NCI-H2081 treated with DMSO at 0.1 percent for 48 hours (cell line): ENCODE data around the gene CPEB3.
"Not testable (repeated sequence)": the region's sequence is repeated elsewhere in the genome, so short reads cannot be mapped to it uniquely, and the experiment has no call there.

ENCODE experiments used
- DNase-seq: peaks from one replicate; lab custom pipeline; 2025; lab: John Stamatoyannopoulos, UW

Gene CPEB3

GRCh38 chr10:92142949-92143348 lies 147.9 kb downstream of the CPEB3 start:
- DNase-seq: no peak

GRCh38 chr10:92142512-92142911 lies 148.4 kb downstream of the CPEB3 start:
- DNase-seq: no peak

- DNase-seq: not testable (repeated sequence)
These were observed 149.7 kb downstream of the CPEB3 start for GRCh38 chr10:92141147-92141546.

- not testable (repeated sequence) for DNase-seq
These were observed 156.8 kb downstream of the CPEB3 start for GRCh38 chr10:92134049-92134448.

- no peak for DNase-seq
These were observed 159.5 kb downstream of the CPEB3 start for GRCh38 chr10:92131275-92131820.

- no peak for DNase-seq
These were observed 160.1 kb downstream of the CPEB3 start for GRCh38 chr10:92130622-92131274.

GRCh38 chr10:92126100-92126650 lies 164.7 kb downstream of the CPEB3 start:
- no peak for DNase-seq

- DNase-seq: no peak
These were observed 165.7 kb downstream of the CPEB3 start for GRCh38 chr10:92125144-92125543.

GRCh38 chr10:92124616-92125143 lies 166.2 kb downstream of the CPEB3 start:
- no peak for DNase-seq

- no peak for DNase-seq
These were observed 166.9 kb downstream of the CPEB3 start for GRCh38 chr10:92124020-92124419.

- no peak for DNase-seq
These were observed 167.9 kb downstream of the CPEB3 start for GRCh38 chr10:92122941-92123450.

- no peak for DNase-seq
These were observed 169.0 kb downstream of the CPEB3 start for GRCh38 chr10:92121686-92122492.

GRCh38 chr10:92119340-92119739 lies 171.5 kb downstream of the CPEB3 start:
- no peak for DNase-seq

GRCh38 chr10:92114917-92115316 lies 176.0 kb downstream of the CPEB3 start:
- DNase-seq: not testable (repeated sequence)

- DNase-seq: no peak
These were observed 176.8 kb downstream of the CPEB3 start for GRCh38 chr10:92113911-92114600.

GRCh38 chr10:92112462-92112861 lies 178.4 kb downstream of the CPEB3 start:
- DNase-seq: no peak

- no peak for DNase-seq
These were observed 179.4 kb downstream of the CPEB3 start for GRCh38 chr10:92111336-92111939.

- DNase-seq: no peak
These were observed 180.7 kb downstream of the CPEB3 start for GRCh38 chr10:92110039-92110794.

GRCh38 chr10:92108747-92109146 lies 182.1 kb downstream of the CPEB3 start:
- DNase-seq: no peak

- no peak for DNase-seq
These were observed 182.8 kb downstream of the CPEB3 start for GRCh38 chr10:92108120-92108519.
